SK-N-SH (cell line): ENCODE data around the gene CDH15.

Experiments used
- CTCF ChIP-seq: fragments of 200-600 bp; sonication (generic); IDR thresholded peaks from 2 replicates; pipeline ENCODE4 v1.6.1; 2017; ENCODE audit warnings: antibody characterized with exemption, mild to moderate bottlenecking, moderate library complexity
- EZH2phosphoT487 ChIP-seq: fragments of 200-600 bp; sonication (generic); IDR thresholded peaks from 2 replicates; pipeline ENCODE4 v1.6.1; 2017; ENCODE audit warnings: low read depth, mixed run types, mild to moderate bottlenecking, antibody characterized with exemption, moderate library complexity, borderline replicate concordance
- FOSL2 ChIP-seq: IDR thresholded peaks from 2 replicates; pipeline ENCODE4 v1.4.0; 2012; ENCODE audit warnings: low read depth, mild to moderate bottlenecking, moderate library complexity, borderline replicate concordance
- MAX ChIP-seq: IDR thresholded peaks from 2 replicates; pipeline ENCODE4 v1.4.0; 2012; ENCODE audit warnings: low read depth
- MXI1 ChIP-seq: IDR thresholded peaks from 2 replicates; pipeline ENCODE4 v1.6.1; 2012; ENCODE audit warnings: mild to moderate bottlenecking, low read depth, low read length, improper control_type of control experiment
- PBX3 ChIP-seq: IDR thresholded peaks from 2 replicates; pipeline ENCODE4; 2012
- RAD21 ChIP-seq: IDR thresholded peaks from 2 replicates; pipeline ENCODE4 v1.6.1; 2012; ENCODE audit warnings: mild to moderate bottlenecking, low read length
- TAF1 ChIP-seq: IDR thresholded peaks from 2 replicates; pipeline ENCODE4 v1.6.1; 2012; ENCODE audit warnings: low read depth, mild to moderate bottlenecking, low read length, moderate library complexity, borderline replicate concordance
- TEAD4 ChIP-seq: IDR thresholded peaks from 2 replicates; pipeline ENCODE4 v1.4.0; 2012; ENCODE audit warnings: mild to moderate bottlenecking, borderline replicate concordance; ENCODE audit not compliant: insufficient read depth
- USF1 ChIP-seq: IDR thresholded peaks from 2 replicates; pipeline ENCODE4 v1.4.0; 2012; ENCODE audit warnings: low read depth, borderline replicate concordance
- YY1 ChIP-seq: IDR thresholded peaks from 2 replicates; pipeline ENCODE4 v1.4.0; 2012; ENCODE audit warnings: low read depth, mild to moderate bottlenecking
- TF ChIP-seq, protein P1 (sequence below): fragments of 150-350 bp; IDR thresholded peaks from 2 replicates; pipeline ENCODE4 v1.6.1; 2017; ENCODE audit warnings: antibody characterized with exemption, low read length, low read depth, borderline replicate concordance
- TF ChIP-seq, protein P2 (sequence below): IDR thresholded peaks from 2 replicates; pipeline ENCODE4 v1.6.1; 2012; ENCODE audit warnings: mild to moderate bottlenecking, low read depth, low read length, moderate library complexity

GRCh38 chr16:89155851-89156739, 15.5 kb upstream of the CDH15 start:
- TF ChIP-seq CTCF (no peak), TAF1 (no peak), USF1 (no peak), EZH2phosphoT487 (no peak), PBX3 (no peak), RAD21 (no peak), YY1 (no peak), FOSL2 (no peak), TEAD4 (no peak), MAX (no peak), MXI1 (no peak)
- TF ChIP-seq, protein P1, sequence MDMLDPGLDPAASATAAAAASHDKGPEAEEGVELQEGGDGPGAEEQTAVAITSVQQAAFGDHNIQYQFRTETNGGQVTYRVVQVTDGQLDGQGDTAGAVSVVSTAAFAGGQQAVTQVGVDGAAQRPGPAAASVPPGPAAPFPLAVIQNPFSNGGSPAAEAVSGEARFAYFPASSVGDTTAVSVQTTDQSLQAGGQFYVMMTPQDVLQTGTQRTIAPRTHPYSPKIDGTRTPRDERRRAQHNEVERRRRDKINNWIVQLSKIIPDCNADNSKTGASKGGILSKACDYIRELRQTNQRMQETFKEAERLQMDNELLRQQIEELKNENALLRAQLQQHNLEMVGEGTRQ, result no peak
- TF ChIP-seq, protein P2, sequence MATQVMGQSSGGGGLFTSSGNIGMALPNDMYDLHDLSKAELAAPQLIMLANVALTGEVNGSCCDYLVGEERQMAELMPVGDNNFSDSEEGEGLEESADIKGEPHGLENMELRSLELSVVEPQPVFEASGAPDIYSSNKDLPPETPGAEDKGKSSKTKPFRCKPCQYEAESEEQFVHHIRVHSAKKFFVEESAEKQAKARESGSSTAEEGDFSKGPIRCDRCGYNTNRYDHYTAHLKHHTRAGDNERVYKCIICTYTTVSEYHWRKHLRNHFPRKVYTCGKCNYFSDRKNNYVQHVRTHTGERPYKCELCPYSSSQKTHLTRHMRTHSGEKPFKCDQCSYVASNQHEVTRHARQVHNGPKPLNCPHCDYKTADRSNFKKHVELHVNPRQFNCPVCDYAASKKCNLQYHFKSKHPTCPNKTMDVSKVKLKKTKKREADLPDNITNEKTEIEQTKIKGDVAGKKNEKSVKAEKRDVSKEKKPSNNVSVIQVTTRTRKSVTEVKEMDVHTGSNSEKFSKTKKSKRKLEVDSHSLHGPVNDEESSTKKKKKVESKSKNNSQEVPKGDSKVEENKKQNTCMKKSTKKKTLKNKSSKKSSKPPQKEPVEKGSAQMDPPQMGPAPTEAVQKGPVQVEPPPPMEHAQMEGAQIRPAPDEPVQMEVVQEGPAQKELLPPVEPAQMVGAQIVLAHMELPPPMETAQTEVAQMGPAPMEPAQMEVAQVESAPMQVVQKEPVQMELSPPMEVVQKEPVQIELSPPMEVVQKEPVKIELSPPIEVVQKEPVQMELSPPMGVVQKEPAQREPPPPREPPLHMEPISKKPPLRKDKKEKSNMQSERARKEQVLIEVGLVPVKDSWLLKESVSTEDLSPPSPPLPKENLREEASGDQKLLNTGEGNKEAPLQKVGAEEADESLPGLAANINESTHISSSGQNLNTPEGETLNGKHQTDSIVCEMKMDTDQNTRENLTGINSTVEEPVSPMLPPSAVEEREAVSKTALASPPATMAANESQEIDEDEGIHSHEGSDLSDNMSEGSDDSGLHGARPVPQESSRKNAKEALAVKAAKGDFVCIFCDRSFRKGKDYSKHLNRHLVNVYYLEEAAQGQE, result no peak
